ENCODE data around the gene SLMAP. TPM values are rescaled to one million over a fixed set of nuclear protein-coding genes. Genes with fewer than 3 reads are reported as not detected.

Gene SLMAP
- polyA plus RNA-seq, 2 of the 4 experiments (the other 2 are of a cell fraction): 15.2 to 33.1 TPM

GRCh38 chr3:57952651-57953050 is 196.5 kb downstream of the SLMAP start (continued):
- TF ChIP-seq CHD2 (IDR thresholded peaks at IDR 0.05; ENCODE audit: low read length, partially characterized antibody) (no peak), USF2 (IDR thresholded peaks at IDR 0.05) (no peak), JUN (IDR thresholded peaks at IDR 0.05) (no peak), SMC3 (IDR thresholded peaks at IDR 0.05) (no peak)

GRCh38 chr3:57953576-57953975 is 197.5 kb downstream of the SLMAP start:
- CTCF ChIA-PET: interaction anchor here (3.1 kb wide), 1 partner anchor 8 kb away, joined by 18 read pairs; no protein-coding TSS in a partner anchor
- ATAC-seq (no peak), DNase-seq (ENCODE audit: low read depth in 1 of 2, low spot score in 1 of 2) (no peak), FAIRE-seq (no peak)
- Histone ChIP-seq H3K4me1 (peaks cover 46% of the 10 kb centered on the region), H3K4me3 (no peak overlapping the region), H3K27ac (peak overlapping the region; percentile 81 to 95), H3K9me3 (no peaks in the 10 kb centered on the region), H3K4me2 (no peak overlapping the region)
- POLR2A ChIA-PET: no interaction called here
- 94% methylated on average over 7 of the region's 7 CpGs for WGBS (ENCODE audit: missing lambda C conversion rate)
- TF ChIP-seq RCOR1 (IDR thresholded peaks at IDR 0.05; ENCODE audit: low read depth, low read length) (no peak), GATA3 (IDR thresholded peaks at IDR 0.05; ENCODE audit: borderline replicate concordance) (no peak), PHF8 (IDR thresholded peaks at IDR 0.05; ENCODE audit: borderline replicate concordance, low read depth) (no peak), CBX8 (IDR thresholded peaks at IDR 0.05) (no peak), FOSL2 (IDR thresholded peaks at IDR 0.05) (no peak), FOSL2 (CRISPR knock-in tag; IDR thresholded peaks at IDR 0.05) (no peak), EHMT2 (IDR thresholded peaks at IDR 0.05; ENCODE audit: low read depth) (no peak)
- TF ChIP-seq, protein P1, sequence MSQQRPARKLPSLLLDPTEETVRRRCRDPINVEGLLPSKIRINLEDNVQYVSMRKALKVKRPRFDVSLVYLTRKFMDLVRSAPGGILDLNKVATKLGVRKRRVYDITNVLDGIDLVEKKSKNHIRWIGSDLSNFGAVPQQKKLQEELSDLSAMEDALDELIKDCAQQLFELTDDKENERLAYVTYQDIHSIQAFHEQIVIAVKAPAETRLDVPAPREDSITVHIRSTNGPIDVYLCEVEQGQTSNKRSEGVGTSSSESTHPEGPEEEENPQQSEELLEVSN (IDR thresholded peaks at IDR 0.05; ENCODE audit: borderline replicate concordance, low read depth): no peak
- TF ChIP-seq, protein P2, sequence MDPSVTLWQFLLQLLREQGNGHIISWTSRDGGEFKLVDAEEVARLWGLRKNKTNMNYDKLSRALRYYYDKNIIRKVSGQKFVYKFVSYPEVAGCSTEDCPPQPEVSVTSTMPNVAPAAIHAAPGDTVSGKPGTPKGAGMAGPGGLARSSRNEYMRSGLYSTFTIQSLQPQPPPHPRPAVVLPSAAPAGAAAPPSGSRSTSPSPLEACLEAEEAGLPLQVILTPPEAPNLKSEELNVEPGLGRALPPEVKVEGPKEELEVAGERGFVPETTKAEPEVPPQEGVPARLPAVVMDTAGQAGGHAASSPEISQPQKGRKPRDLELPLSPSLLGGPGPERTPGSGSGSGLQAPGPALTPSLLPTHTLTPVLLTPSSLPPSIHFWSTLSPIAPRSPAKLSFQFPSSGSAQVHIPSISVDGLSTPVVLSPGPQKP (IDR thresholded peaks at IDR 0.05; ENCODE audit: low read depth, low read length): no peak

DNA sequence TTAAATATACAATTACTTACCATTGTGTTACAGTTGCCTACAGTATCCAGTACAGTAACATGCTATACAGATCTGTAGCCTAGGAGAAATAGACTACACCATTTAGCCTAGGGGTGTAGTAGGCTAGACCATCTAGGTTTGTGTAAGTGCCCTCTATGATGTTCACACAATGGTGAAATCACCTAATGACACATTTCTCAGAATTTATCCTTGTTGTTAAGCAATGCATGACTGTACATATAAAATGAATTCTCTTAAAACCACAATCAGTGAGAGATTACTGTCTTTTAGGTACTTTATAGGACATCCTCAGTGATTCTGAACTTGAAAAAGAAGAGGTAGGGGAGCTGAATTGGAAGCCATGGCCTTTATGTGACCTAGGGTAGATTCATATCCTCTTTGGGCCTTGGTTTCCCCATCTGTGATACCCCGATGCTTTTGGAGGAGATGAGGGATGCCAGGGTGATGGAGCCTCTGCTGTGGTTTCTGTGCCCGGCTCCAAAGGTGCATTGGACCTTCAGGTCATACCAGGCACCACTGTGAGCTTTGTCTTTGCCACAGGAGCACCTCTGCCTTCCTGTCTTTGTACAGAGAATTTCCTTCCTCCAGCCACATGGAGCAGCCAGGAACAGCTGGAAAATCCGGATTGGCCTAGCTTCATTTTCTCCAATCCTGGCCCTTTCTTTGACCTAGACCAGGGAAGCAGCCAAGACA is 200.2 kb downstream of the SLMAP start:
- FAIRE-seq: no peak

GRCh38 chr3:57956833-57957174 is 200.7 kb downstream of the SLMAP start:
- POLR2A ChIA-PET: no interaction called here
- no peaks in the 10 kb centered on the region for H3K9me3 ChIP-seq
- peaks cover 47% of the 10 kb centered on the region for H3K4me1 ChIP-seq
- ATAC-seq (no peak), FAIRE-seq (no peak), DNase-seq (ENCODE audit: low read depth in 1 of 2, low spot score in 1 of 2) (no peak)
- peak overlapping the region; percentile 52 to 95; a peak in 5 of 6 replicates for H3K27ac ChIP-seq
- WGBS (ENCODE audit: missing lambda C conversion rate): 88% methylated on average over 2 of the region's 2 CpGs
- TF ChIP-seq RNF2 (IDR thresholded peaks at IDR 0.05; ENCODE audit: borderline replicate concordance, low read depth) (no peak), ATOH8 (CRISPR knock-in tag; IDR thresholded peaks at IDR 0.05; ENCODE audit: low read depth) (no peak), CHD2 (IDR thresholded peaks at IDR 0.05; ENCODE audit: low read length, partially characterized antibody) (no peak), FOSB (CRISPR knock-in tag; IDR thresholded peaks at IDR 0.05) (no peak), CEBPB (IDR thresholded peaks at IDR 0.05) (no peak), SREBF2 (IDR thresholded peaks at IDR 0.05) (no peak), TP53 (CRISPR knock-in tag; IDR thresholded peaks at IDR 0.05) (no peak)
- TF ChIP-seq, protein P2 (IDR thresholded peaks at IDR 0.05; ENCODE audit: low read depth, low read length): no peak
- TF ChIP-seq, protein P3, sequence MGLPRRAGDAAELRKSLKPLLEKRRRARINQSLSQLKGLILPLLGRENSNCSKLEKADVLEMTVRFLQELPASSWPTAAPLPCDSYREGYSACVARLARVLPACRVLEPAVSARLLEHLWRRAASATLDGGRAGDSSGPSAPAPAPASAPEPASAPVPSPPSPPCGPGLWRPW (IDR thresholded peaks at IDR 0.05): no peak
- no peak overlapping the region for H3K4me3 ChIP-seq
- no peak overlapping the region for H3K4me2 ChIP-seq
- CTCF ChIA-PET: interaction anchor here (1.0 to 1.6 kb wide), 2 partner anchors 63 to 218 kb away, joined by 3 read pairs; no protein-coding TSS in a partner anchor

More for the DNA sequence above, 200.2 kb downstream of the SLMAP start:
- no peak for ATAC-seq
- ChIA-PET POLR2A (no interaction called here), CTCF (interaction anchor here (1.0 to 1.6 kb wide), 2 partner anchors 63 to 218 kb away, joined by 3 read pairs; no protein-coding TSS in a partner anchor)
- TF ChIP-seq FOSL2 (IDR thresholded peaks at IDR 0.05): no peak
- TF ChIP-seq FOSL2 (CRISPR knock-in tag; IDR thresholded peaks at IDR 0.05): peak; percentile 67
- TF ChIP-seq CEBPB (IDR thresholded peaks at IDR 0.05): peak; percentile 21 to 32; a peak in 2 of 4 replicates
- TF ChIP-seq NFE2L2 (conservative IDR thresholded peaks at IDR 0.05; ENCODE audit: low read length): no peak
- WGBS (ENCODE audit: missing lambda C conversion rate): 76% methylated on average over 3 of the region's 3 CpGs
- peak overlapping the region; percentile 52 to 95; a peak in 5 of 6 replicates for H3K27ac ChIP-seq
- peak in 1 of 2 experiments; percentile 47 for DNase-seq (ENCODE audit: low read depth in 1 of 2, low spot score in 1 of 2)
- no peak overlapping the region for H3K4me3 ChIP-seq
- H3K4me1 ChIP-seq: peaks cover 47% of the 10 kb centered on the region
- H3K4me2 ChIP-seq: peak overlapping the region; percentile 34; the same call in 2 of the 3 replicates
- H3K9me3 ChIP-seq: no peaks in the 10 kb centered on the region
